Measurements from ENCODE around the gene AP4M1. TPM values are rescaled to one million over a fixed set of nuclear protein-coding genes. Genes with fewer than 3 reads are reported as not detected.

Gene AP4M1
- total RNA-seq, 1 donor from 2014 or later: 15.5 TPM

GRCh38 chr7:100153708-100154535, 52.5 kb downstream of the AP4M1 start:
- TF ChIP-seq CTCF (IDR thresholded peaks at IDR 0.05; ENCODE audit: insufficient read depth, low read depth, low read length): no peak
- no peak for TF ChIP-seq EZH2 (IDR thresholded peaks at IDR 0.05; ENCODE audit: insufficient read depth, low read length)
- Histone ChIP-seq H3K79me2 (ENCODE audit: insufficient read depth, low read length) (peaks cover 48% of the 10 kb centered on the region), H3K9ac (ENCODE audit: low read length) (no peak overlapping the region), H3K4me1 (ENCODE audit: insufficient read depth, low read length) (peaks cover 10% of the 10 kb centered on the region), H3K27ac (ENCODE audit: low read depth, low read length) (no peak overlapping the region), H3K9me3 (ENCODE audit: insufficient read depth, low read depth, low read length) (no peaks in the 10 kb centered on the region), H2AFZ (ENCODE audit: low read depth, low read length) (no peak overlapping the region), H3K27me3 (ENCODE audit: insufficient read depth, low read length) (no peaks in the 10 kb centered on the region), H4K20me1 (ENCODE audit: insufficient read depth, low read length) (peaks cover 50% of the 10 kb centered on the region), H3K36me3 (ENCODE audit: insufficient read depth, low read length) (peaks cover 9% of the 10 kb centered on the region), H3K4me2 (ENCODE audit: low read length) (no peak overlapping the region), H3K4me3 (ENCODE audit: insufficient read depth, low read depth, low read length) (no peak overlapping the region)
- Mint-ChIP-seq H3K27me3 (ENCODE audit: low read depth, unreplicated experiment) (no peaks in the 10 kb centered on the region), H3K36me3 (ENCODE audit: low read depth, unreplicated experiment) (peaks cover 10% of the 10 kb centered on the region), H3K4me1 (ENCODE audit: low read depth, unreplicated experiment) (peaks cover 6% of the 10 kb centered on the region), H3K27ac (ENCODE audit: unreplicated experiment) (no peak overlapping the region), H3K9me3 (ENCODE audit: unreplicated experiment) (no peaks in the 10 kb centered on the region), H3K4me3 (ENCODE audit: unreplicated experiment) (peak overlapping the region; percentile 11)
- FAIRE-seq (no peak), DNase-seq (ENCODE audit: low read depth) (no peak)

DNA sequence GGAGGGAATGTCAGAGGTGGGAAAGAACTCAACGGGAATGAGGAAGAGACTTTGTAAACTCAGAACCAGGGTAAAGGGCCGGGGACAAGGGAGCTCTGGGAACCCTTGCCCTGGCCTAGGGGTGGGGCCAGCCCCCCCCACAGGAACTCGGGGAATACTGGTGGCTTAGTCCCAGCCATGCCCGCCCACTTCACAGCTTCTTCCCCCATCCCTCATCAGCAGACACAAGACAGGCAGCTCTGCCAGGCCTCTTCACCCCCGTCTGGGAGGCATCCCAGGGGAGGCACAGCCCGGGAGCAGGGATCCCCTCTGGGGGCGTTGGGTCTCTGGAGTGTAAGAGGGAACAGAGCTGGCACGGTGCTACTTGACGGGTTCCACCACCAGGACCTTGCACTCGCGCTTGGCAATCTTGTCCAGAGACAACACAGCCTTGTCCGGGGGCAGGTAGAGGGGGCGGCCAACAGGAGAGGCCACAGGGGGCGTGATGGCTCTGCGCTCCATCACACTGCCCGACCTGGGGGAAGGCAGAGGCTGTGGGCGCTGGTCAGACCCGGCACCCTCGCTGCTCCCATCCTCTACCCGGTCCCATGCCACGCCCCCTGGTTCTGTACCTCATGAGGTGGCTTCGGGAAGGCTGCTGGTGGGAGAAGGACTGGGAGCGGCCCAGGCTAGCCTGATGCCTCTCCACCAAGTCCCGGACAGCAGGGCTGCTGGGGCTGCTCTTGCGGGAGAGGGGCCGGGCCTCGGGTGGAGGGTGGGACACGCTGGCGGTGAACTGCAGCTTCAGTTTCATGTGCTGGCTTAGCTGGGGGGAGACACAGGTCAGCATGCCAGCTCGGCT, 53.4 kb downstream of the AP4M1 start:
- no peak overlapping the region for H3K4me3 ChIP-seq (ENCODE audit: insufficient read depth, low read depth, low read length)
- no peak overlapping the region for H2AFZ ChIP-seq (ENCODE audit: low read depth, low read length)
- DNase-seq (ENCODE audit: low read depth) (no peak), FAIRE-seq (no peak)
- H3K79me2 ChIP-seq (ENCODE audit: insufficient read depth, low read length): peaks cover 42% of the 10 kb centered on the region
- H3K27ac ChIP-seq (ENCODE audit: low read depth, low read length): no peak overlapping the region
- Mint-ChIP-seq H3K27ac (ENCODE audit: unreplicated experiment) (no peak overlapping the region), H3K9me3 (ENCODE audit: unreplicated experiment) (no peaks in the 10 kb centered on the region), H3K4me1 (ENCODE audit: low read depth, unreplicated experiment) (peaks cover 7% of the 10 kb centered on the region), H3K27me3 (ENCODE audit: low read depth, unreplicated experiment) (no peaks in the 10 kb centered on the region), H3K36me3 (ENCODE audit: low read depth, unreplicated experiment) (peaks cover 10% of the 10 kb centered on the region), H3K4me3 (ENCODE audit: unreplicated experiment) (no peak overlapping the region)
- H3K27me3 ChIP-seq (ENCODE audit: insufficient read depth, low read length): no peaks in the 10 kb centered on the region
- peaks cover 7% of the 10 kb centered on the region for H3K4me1 ChIP-seq (ENCODE audit: insufficient read depth, low read length)
- H3K4me2 ChIP-seq (ENCODE audit: low read length): no peak overlapping the region
- H3K9me3 ChIP-seq (ENCODE audit: insufficient read depth, low read depth, low read length): no peaks in the 10 kb centered on the region
- TF ChIP-seq EZH2 (IDR thresholded peaks at IDR 0.05; ENCODE audit: insufficient read depth, low read length) (no peak), CTCF (IDR thresholded peaks at IDR 0.05; ENCODE audit: insufficient read depth, low read depth, low read length) (no peak)
- peaks cover 50% of the 10 kb centered on the region for H4K20me1 ChIP-seq (ENCODE audit: insufficient read depth, low read length)
- H3K9ac ChIP-seq (ENCODE audit: low read length): no peak overlapping the region
- peaks cover 9% of the 10 kb centered on the region for H3K36me3 ChIP-seq (ENCODE audit: insufficient read depth, low read length)

Data from astrocyte (in vitro differentiated cells and primary cell).